Activated CD4-positive, alpha-beta T cell treated with anti-CD3 and anti-CD28 coated beads for 4 hours (primary cell): ENCODE data around the gene ERMAP.
"Not testable (repeated sequence)": the region's sequence is repeated elsewhere in the genome, so short reads cannot be mapped to it uniquely, and the experiment has no call there.

ENCODE experiments used
- DNase-seq, 2 donors: peaks; one replicate each; pipeline ENCODE4 v3.0.0-alpha.2; 2020

The ERMAP gene

GRCh38 chr1:42846257-42847110, 29.6 kb downstream of the ERMAP start, which contains the start of gene ZNF691:
Gene ZNF691, plus strand, starts transcription at chr1:42846613. Its CDS starts 3,046 bp downstream, at chr1:42849659.
- peak; percentile 88 to 89 for DNase-seq

DNA sequence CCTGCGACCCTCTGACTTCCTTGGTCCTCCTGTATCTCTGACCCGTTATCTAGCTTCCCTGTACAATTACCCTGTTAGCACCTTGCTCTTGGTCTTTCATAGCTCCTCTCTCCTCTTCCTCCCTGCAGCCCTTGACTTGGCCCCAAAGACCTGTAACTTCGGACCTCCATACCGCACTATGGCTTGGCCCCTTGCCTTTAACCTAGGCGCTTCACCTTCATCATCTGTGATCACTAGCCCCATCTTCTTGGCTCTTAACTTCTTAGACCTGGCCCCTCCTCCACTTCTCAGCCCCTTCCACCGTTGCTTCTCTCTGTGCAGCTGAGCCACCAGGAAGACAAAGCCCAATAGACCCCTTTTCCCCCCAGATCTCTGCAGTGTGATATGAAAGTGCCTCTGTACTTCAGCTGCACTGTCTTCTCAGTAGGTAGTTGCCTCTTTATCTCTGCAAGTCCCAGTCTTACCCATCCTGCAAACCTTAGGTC, 30.2 kb downstream of the ERMAP start:
- no peak for DNase-seq

DNA sequence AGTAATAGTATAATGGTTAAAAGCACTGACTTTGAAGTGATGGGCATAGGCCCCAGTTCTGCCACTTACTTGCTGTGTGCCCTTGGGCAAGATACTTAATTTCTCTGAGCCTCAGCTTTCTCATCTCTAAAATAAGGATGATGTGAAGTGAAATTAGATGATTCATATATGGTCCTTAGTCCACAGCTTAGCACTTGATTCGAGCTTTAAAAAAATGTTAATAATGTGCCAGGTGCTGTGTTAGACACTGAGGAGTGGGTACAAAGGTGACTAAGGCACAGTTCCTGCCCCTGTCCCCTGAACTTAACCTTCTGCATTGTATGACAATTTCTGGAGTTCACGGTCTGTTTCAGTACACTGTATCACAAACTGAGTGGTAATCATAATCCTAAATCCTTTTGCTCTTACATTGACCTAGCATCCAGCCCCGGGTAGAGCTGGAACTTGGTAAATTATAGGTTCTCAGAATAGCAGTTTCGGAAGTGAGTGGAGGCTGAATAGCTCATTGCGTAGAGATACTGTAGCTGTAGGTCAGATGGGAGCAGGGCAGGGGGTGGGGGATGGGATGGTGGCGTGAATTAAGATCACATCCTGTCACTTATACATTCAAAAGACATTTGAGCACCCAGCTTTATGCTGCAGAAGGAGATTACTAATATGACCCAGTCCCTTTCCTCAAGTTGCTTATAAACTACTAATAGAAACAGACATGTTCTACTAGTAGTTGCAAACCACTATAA, 31.0 kb downstream of the ERMAP start:
- no peak for DNase-seq

DNA sequence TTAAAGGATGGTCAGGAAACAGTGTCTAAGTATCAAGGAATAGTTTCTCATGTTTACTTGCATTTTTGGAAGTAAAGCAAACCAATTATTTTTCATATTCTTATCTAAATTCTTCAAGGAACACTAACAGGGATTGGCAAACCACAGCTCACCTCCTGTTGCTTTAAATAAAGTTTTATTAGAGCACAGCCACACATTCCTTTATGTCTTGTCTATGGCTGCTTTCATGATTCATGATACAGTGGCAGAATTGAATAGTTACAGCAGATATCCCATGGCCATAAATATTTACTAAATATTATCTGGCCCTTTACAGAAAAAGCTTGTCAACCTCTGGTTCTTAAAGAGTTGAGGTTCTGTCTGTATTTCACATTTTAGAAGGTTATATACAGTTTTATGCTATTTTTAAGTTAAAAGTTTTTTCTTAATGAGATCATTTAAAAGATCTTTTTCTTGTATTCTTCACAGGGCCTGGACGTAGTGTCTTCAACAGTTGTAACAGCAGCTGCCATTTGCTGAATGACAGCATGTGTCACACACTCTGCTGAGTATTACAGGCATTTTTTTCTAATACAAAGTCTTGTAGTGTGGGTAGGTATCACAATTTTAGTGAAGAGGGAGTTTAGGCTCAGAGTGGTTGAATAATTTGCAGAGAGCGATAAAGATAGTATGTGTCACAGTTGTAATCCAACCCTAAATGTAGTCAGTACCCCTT, 32.1 kb downstream of the ERMAP start:
- DNase-seq = no peak

DNA sequence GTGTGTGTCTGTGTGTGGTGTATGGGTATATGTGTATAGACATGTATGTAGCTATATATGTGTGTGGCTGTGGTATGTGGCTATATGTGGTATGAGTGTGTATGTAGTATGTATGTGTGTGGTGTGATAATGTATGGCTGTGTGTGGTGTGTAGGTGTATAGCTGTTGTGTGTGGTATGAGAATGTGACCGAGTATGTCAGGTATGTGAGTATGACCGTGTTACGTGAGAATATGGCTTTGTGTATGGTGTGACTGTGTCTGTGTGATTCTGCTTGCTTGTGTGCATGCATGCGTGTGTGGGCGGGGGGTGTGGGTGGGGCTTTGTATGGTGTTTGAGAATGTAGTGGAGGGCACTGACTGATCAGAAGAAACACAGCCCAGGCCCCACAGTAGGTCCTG, 33.0 kb downstream of the ERMAP start:
- no peak for DNase-seq

GRCh38 chr1:42851420-42851819, 34.5 kb downstream of the ERMAP start:
- no peak for DNase-seq

GRCh38 chr1:42851960-42852607, 35.2 kb downstream of the ERMAP start:
- no peak for DNase-seq

- DNase-seq = no peak
These were observed 35.7 kb downstream of the ERMAP start for GRCh38 chr1:42852608-42852980.

GRCh38 chr1:42853116-42853884, 36.4 kb downstream of the ERMAP start:
- DNase-seq = no peak

DNA sequence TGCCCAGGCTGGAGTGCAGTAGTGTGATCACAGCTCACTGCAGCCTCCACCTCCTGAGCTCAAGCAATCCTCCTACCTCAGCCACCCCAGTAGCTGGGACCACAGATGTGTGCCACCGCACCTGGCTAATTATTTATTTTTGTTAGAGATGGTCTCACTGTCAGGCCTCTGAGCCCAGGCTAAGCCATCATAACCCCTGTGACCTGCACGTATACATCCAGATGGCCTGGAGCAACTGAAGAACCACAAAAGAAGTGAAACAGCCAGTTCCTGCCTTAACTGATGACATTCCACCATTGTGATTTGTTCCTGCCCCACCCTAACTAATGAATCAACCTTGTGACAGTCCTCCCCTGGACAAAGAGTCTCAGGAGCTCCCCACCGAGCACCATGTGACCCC, 39.6 kb downstream of the ERMAP start:
- not testable (repeated sequence) for DNase-seq

- not testable (repeated sequence) for DNase-seq
These were observed 42.4 kb downstream of the ERMAP start for GRCh38 chr1:42859366-42859765.

DNA sequence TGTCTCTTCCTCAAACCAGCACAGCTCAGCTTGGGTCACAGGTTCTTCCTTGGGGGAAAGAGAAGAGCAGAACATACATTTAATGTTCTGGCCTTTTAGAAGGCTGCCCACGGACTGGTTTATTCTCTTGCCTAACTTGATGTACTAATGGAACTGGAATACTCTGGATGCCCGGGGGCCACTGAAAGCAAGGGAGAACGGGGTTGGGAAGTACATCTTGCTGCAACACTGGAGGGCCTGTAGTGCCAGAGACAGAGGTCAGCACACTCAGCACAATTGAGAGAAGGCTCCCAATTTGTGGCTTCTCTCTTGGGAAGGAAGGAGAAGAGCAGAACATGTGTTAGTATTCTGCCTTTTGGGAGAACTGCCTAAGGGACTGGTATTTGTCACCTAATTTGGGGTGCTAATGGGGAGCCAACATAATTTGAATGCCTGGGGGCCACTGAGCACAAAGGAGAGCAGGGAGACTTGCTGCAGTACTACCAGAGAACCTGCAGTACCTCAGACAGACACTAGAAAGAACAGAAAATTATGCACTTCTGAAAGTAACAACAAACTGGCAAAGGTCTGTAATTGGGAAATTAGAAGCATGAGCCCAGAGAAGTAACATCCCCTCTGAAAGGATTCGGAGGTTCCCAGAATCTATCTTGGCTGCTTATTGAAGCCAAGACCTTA, 43.6 kb downstream of the ERMAP start:
- DNase-seq = no peak

GRCh38 chr1:42861014-42861399, 44.1 kb downstream of the ERMAP start:
- no peak for DNase-seq

DNA sequence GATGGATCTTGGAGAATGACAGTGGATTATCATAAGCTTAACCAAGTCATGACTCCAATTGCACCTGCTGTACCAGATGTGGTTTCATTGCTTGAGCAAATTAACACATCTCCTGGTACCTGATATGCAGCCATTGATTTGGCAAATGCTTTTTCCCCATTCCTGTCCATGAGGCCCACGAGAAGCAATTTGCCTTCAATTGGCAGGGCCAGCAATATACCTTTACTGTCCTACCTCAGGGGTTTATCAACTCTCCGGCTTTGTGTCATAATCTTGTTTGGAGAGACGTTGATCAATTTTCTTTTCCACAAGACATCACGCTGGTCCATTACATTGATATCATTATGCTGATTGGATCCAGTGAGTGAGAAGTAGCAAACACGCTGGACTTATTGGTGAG, 49.6 kb downstream of the ERMAP start:
- DNase-seq = no peak

- not testable (repeated sequence) for DNase-seq
These were observed 51.5 kb downstream of the ERMAP start for GRCh38 chr1:42868466-42868865.

GRCh38 chr1:42869254-42869653, 52.3 kb downstream of the ERMAP start:
- not testable (repeated sequence) for DNase-seq

DNA sequence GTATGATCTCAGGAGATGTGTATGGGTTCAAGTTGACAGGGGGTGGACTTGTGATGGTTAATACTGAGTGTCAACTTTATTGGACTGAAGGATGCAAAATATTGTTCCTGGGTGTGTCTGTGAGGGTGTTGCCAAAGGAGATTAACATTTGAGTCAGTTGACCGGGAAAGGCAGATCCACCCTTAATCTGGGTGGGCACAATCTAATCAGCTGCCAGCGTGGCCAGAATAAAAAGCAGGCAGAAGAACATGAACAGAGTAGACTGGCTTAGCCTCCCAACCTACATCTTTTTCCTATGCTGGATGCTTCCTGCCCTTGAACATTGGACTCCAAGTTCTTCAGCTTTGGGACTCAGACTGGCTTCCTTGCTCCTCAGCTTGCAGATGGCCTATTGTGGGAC, 52.8 kb downstream of the ERMAP start:
- DNase-seq = not testable (repeated sequence)

- DNase-seq = not testable (repeated sequence)
These were observed 56.2 kb downstream of the ERMAP start for GRCh38 chr1:42873108-42873507.

GRCh38 chr1:42873670-42874069, 56.7 kb downstream of the ERMAP start:
- no peak for DNase-seq

GRCh38 chr1:42876009-42876408, 59.1 kb downstream of the ERMAP start:
- no peak for DNase-seq

DNA sequence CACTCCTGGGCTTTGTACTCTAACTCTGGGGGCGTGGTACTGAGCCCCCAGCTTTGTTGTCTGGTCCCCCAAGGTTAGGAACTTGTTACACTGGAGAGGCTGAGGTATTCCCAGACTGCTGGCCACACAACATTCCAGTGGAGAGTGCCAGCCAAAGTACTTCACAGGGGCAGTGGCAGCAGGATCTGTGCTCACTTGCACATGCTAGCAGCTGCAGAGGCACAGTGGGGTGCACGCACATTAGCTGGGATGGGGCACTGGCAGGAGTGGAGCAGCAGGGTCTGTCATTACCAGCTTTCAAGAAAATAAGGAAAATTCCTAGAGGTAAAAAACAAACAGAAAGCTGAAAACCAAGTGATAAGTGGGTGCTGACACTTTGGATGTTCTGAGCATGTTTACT, 60.5 kb downstream of the ERMAP start:
- no peak for DNase-seq
